ENCODE data around the gene MYO1E. TPM values are rescaled to one million over a fixed set of nuclear protein-coding genes. Genes with fewer than 3 reads are reported as not detected.
A peak's percentile ranks its signal among the peaks of the same experiment; 100 is the strongest.

The MYO1E gene
- total and polyA plus RNA-seq, 2 donors from 2014 or later: 41.9 to 198 TPM

DNA sequence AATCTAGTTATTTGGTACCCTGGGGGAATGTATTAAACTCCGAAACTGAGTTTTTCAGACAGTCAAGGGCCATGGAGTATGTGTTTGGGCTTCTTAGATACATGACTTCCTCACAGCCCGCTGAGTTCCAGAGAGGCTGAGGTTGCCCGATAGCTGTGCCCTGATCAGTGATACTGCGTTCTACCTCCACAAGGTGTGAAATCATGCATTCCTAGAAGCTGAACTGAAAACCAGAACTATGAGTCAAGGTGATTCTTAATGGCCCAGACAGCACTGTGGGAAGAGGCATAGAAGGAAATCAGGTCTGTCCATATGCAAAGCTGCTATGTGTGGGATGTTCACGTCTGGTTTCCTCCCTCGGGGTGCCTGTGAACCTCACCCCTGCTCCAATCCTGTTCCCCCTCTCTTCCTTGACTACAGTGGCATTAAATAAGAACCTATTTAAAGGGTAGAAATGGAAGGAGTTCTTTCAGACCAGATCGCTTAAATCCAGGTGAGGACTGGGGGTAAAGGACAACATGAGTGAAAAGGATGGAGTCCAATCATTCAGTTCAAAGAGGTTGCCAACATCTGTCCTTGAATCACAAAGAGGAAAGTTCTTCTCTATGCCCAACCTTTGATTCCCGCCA, 74.3 kb downstream of the MYO1E start:
- no peak overlapping the region for H3K27ac ChIP-seq (ENCODE audit: low read depth in 2 of 2, low read length in 2 of 2)
- DNase-seq: no peak
- no peak overlapping the region for H3K9ac ChIP-seq (ENCODE audit: low read length in 3 of 3)
- H3K36me3 ChIP-seq (ENCODE audit: control insufficient read depth in 2 of 3, insufficient read depth in 3 of 3, low read length in 3 of 3): no peaks in the 10 kb centered on the region
- no peaks in the 10 kb centered on the region for H3K27me3 ChIP-seq (ENCODE audit: control insufficient read depth, insufficient read depth, low read length)
- no peak overlapping the region for H3K4me3 ChIP-seq (ENCODE audit: low read length in 3 of 3)
- no peaks in the 10 kb centered on the region for H3K9me3 ChIP-seq (ENCODE audit: control insufficient read depth in 2 of 3, insufficient read depth in 1 of 3, low read length in 3 of 3)
- TF ChIP-seq, protein P1, sequence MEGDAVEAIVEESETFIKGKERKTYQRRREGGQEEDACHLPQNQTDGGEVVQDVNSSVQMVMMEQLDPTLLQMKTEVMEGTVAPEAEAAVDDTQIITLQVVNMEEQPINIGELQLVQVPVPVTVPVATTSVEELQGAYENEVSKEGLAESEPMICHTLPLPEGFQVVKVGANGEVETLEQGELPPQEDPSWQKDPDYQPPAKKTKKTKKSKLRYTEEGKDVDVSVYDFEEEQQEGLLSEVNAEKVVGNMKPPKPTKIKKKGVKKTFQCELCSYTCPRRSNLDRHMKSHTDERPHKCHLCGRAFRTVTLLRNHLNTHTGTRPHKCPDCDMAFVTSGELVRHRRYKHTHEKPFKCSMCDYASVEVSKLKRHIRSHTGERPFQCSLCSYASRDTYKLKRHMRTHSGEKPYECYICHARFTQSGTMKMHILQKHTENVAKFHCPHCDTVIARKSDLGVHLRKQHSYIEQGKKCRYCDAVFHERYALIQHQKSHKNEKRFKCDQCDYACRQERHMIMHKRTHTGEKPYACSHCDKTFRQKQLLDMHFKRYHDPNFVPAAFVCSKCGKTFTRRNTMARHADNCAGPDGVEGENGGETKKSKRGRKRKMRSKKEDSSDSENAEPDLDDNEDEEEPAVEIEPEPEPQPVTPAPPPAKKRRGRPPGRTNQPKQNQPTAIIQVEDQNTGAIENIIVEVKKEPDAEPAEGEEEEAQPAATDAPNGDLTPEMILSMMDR (IDR thresholded peaks at IDR 0.05; ENCODE audit: borderline replicate concordance, extremely low read depth, insufficient read depth): no peak
- intact Hi-C loops (cut with DNase I): no loop called here
- peaks cover 0 to 22% (median 16%) of the 10 kb centered on the region in 3 donors for H3K4me1 ChIP-seq (ENCODE audit: control insufficient read depth in 2 of 3, insufficient read depth in 2 of 3, low read depth in 1 of 3, low read length in 3 of 3)
- FAIRE-seq: no peak

DNA sequence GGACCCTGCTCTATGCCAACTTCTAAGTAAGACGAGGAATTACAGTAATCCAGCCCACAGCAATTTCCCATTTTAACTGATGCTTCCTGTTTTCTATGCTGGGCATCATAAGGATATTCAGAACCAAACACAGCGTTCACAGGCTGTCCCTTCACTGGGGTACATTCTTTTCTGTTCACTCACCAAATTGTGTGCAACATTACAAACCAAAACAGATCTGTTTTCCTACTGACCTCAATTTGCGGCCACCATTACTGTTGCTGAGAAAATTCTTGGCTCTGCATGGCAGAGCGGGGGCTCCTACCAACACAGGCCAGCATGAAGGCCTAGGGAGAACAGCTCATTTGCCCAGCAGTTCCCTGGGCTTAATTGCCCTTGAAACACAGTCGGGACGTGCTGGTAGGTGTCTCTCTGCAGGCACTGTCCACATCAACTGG, 76.5 kb downstream of the MYO1E start:
- no peak overlapping the region for H3K27ac ChIP-seq (ENCODE audit: low read depth in 2 of 2, low read length in 2 of 2)
- intact Hi-C loops (cut with DNase I): no loop called here
- H3K9ac ChIP-seq (ENCODE audit: low read length in 3 of 3): no peak overlapping the region
- H3K27me3 ChIP-seq (ENCODE audit: control insufficient read depth, insufficient read depth, low read length): no peaks in the 10 kb centered on the region
- no peak for FAIRE-seq
- TF ChIP-seq, protein P1 (IDR thresholded peaks at IDR 0.05; ENCODE audit: borderline replicate concordance, extremely low read depth, insufficient read depth): no peak
- no peaks in the 10 kb centered on the region for H3K36me3 ChIP-seq (ENCODE audit: control insufficient read depth in 2 of 3, insufficient read depth in 3 of 3, low read length in 3 of 3)
- H3K9me3 ChIP-seq (ENCODE audit: control insufficient read depth in 2 of 3, insufficient read depth in 1 of 3, low read length in 3 of 3): no peaks in the 10 kb centered on the region
- peak in 3 of 5 donors; percentile 50 to 57 (median 56) for DNase-seq
- no peak overlapping the region for H3K4me3 ChIP-seq (ENCODE audit: low read length in 3 of 3)
- H3K4me1 ChIP-seq (ENCODE audit: control insufficient read depth in 2 of 3, insufficient read depth in 2 of 3, low read depth in 1 of 3, low read length in 3 of 3): peaks cover 0 to 22% (median 16%) of the 10 kb centered on the region in 3 donors

DNA sequence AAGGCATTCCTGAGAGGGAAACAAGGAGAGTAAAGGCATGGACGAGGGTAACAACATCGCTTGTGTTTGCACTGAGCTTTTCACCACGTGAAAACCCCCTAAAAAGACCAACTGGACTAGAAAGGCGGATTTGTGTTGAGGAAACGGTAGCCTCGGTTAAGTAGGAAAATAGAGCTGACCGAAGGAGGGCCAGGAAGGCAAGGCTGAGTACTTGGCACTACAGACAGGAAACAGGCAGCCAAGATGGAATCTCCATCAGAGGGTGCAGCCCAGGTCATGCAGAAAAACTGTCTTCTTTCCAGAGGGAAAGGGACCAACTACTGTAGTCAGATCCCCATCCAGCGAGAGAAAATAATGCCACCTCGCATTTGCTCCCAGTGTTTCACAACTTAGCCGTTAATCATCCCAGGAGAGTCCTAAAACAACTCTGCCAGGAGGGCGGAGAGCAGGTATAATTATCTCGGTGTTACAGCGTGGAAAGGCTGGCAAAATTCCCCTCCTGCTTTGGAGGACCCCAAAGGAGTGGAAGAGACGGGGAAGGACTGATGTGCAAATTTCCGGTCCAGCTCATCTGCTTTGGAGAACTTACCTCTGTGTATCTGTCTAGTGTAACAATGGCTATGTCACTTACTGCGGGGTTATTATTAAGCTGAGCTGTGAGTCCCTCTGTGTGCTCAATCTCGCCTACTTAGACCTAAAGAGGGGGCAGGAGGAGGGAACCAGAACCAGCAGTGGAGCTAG, 77.2 kb downstream of the MYO1E start:
- no peaks in the 10 kb centered on the region for H3K27me3 ChIP-seq (ENCODE audit: control insufficient read depth, insufficient read depth, low read length)
- H3K4me3 ChIP-seq (ENCODE audit: low read length in 3 of 3): no peak overlapping the region
- H3K36me3 ChIP-seq (ENCODE audit: control insufficient read depth in 2 of 3, insufficient read depth in 3 of 3, low read length in 3 of 3): no peaks in the 10 kb centered on the region
- DNase-seq (no peak), FAIRE-seq (no peak)
- intact Hi-C loops (cut with DNase I): no loop called here
- TF ChIP-seq, protein P1 (IDR thresholded peaks at IDR 0.05; ENCODE audit: borderline replicate concordance, extremely low read depth, insufficient read depth): no peak
- peaks cover 0 to 27% (median 16%) of the 10 kb centered on the region in 3 donors for H3K4me1 ChIP-seq (ENCODE audit: control insufficient read depth in 2 of 3, insufficient read depth in 2 of 3, low read depth in 1 of 3, low read length in 3 of 3)
- H3K27ac ChIP-seq (ENCODE audit: low read depth in 2 of 2, low read length in 2 of 2): peak overlapping the region in 1 of 2 donors; percentile 13
- no peak overlapping the region for H3K9ac ChIP-seq (ENCODE audit: low read length in 3 of 3)
- H3K9me3 ChIP-seq (ENCODE audit: control insufficient read depth in 2 of 3, insufficient read depth in 1 of 3, low read length in 3 of 3): no peaks in the 10 kb centered on the region

All from kidney (tissue), 14 donors.